Stimulated activated CD8-positive, alpha-beta memory T cell treated with anti-CD3 and anti-CD28 coated beads, Interleukin-2, amount 100 ng/mL, for 1 hour (primary cell): ENCODE results near the gene IPO11.
"Not testable (repeated sequence)": the region's sequence is repeated elsewhere in the genome, so short reads cannot be mapped to it uniquely, and the experiment has no call there.

Source experiments
- DNase-seq, 2 donors: peaks; one replicate each; pipeline ENCODE4 v3.0.0-alpha.2; 2020; ENCODE audit warnings: low read depth in 2 of 2

Gene IPO11

GRCh38 chr5:62513085-62513484 is 100.5 kb downstream of the IPO11 start:
- DNase-seq: not testable (repeated sequence)

DNA sequence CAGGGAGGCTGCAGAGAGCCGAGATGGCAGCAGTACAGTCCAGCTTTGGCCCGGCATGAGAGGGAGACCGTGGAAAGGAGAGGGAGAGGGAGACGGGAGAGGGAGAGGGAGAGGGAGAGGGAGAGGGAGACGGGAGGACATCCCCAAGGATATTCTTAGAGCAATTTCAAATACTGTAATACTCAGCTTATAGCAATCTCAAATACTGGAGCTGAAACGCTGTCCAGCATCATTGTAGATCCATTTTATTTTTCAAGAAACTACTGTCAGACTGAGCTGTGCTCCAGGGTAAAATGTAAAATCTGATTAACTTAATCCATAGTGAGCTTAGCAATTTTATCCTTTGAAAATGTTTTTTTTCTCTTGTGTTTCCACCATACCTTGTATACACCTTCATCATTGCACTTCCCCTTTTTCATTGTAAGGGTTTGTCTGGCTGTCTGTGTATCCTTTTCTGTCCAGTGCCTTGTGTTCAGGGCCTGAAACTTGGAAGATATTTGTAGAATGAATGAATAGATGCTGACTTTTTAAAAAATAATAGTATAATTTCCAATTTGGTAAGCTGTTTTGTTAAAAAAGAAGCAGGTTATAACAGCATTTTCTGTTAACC is 102.1 kb downstream of the IPO11 start:
- DNase-seq: no peak

DNA sequence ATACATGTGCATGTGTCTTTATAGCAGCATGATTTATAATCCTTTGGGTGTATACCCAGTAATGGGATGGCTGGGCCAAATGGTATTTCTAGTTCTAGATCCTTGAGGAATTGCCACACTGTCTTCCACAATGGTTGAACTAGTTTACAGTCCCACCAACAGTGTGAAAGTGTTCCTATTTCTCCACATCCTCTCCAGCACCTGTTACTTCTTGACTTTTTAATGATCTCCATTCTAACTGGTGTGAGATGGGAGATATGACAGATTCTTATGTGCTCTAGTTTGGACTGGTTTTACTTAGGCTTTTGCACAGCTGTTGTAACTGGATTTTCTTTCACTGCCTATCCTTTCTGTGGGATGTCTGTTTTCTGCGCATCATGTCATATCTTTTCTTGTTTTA is 108.2 kb downstream of the IPO11 start:
- DNase-seq: not testable (repeated sequence)

DNA sequence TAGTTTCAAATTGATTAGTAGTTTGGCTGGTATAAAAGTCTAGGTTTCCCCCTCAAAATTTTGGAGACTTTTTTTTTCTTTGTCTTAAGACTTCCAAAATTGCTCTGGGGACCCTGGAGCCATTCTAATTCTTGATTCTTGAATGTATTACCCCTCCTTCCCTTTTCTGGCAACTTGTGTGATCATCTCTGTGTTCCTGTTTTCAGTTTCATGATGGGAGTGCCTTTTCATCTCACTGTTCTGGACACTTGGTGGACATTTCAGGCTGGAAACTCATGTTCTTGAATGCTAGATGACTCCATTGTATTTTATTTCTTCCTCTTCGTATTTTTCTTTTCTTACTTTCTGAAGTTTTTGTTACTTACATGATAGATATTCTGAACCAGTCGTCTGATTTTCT is 108.8 kb downstream of the IPO11 start:
- DNase-seq: no peak

GRCh38 chr5:62522811-62523210 is 110.2 kb downstream of the IPO11 start:
- DNase-seq: no peak

DNA sequence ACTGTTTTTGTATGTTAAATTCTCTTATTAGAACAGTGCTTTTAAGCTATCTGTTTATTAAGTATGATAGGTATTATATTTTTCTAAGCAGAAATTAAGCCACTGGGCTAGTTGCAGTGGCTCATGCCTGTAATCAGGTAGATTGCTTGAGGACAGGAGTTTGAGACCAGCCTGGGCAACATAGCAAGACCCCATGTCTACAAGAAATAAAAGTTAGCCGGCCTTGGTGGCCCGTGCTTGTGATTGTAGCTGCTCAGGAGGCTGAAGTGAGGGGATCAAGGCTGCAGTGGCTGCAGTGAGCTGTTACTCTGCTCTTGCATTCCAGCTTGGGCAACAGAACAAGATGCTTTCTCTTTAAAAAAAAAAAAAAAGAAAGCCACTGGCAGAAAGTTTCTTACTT is 121.0 kb downstream of the IPO11 start:
- no peak for DNase-seq

DNA sequence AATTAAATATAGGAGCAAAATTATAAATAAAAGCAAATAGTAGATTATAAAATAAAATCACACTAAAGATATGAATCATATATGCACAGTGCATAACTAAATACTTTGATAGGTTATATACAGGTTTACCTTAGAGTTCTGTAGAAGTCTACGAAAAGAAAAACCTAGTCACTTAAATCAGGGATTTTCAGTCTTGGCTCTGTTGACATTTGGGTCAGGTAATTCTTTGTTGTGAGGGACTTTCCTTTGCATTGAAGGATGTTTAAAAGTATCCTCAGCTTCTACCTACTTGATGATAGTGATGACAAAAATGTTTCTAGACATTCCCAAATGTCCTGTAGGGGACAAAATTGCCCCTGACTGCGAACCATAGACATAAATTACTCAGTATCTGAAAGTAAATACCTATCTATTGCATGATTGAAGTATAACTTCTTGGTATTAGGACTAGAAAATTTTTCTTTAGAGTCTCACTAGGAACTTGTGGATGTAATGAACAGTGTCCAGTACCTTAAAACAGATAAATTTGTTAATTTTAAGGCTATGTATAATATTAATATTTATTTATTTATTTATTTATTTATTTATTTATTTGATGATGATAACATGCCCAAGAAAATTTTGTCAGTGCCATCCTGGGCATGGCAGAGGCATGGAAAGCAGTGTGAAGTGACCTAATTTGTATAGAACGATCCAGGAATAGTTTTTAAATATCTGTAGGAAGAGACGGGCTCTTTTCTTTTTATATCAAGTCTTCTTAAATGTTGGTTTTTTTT is 122.1 kb downstream of the IPO11 start:
- no peak for DNase-seq

DNA sequence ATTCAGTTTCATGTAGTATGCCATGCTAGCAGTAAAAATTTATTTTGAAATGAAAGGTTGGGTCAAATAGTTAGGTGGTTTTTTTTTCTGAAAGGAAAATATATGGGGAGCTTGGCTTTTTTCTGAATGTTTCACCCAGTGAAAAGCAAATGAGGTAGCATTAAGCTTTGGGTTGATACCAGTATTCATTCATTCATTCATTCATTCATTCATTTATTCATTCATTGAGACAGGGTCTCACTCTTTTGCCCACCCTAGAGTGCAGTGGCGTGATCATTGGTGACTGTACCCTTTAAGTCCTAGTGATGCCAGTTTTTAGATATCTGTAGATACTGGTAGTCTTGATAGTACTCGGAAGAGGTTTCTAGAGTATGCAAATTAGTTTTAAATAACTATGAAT is 123.7 kb downstream of the IPO11 start:
- no peak for DNase-seq

DNA sequence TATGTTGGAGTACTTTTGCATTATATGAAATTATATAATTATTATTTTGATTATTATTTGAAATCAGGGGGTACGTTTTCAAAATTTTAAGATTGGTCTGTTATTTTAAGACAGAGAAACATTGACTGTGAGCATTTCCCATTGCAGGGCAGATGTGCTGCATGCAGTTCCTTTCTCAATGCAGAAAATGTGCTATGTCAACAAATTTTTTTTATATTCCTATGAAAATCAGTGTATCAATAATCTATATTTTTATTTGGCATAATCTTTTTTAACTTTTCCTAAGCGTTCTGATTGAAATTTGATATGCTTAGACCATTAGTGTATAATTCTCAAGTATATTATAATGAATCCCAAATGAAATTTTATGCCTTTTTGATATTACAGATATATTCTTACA is 124.2 kb downstream of the IPO11 start:
- no peak for DNase-seq

- DNase-seq: no peak
These were observed 125.7 kb downstream of the IPO11 start for GRCh38 chr5:62538017-62538942.

GRCh38 chr5:62542720-62543119 is 130.2 kb downstream of the IPO11 start:
- DNase-seq: no peak

DNA sequence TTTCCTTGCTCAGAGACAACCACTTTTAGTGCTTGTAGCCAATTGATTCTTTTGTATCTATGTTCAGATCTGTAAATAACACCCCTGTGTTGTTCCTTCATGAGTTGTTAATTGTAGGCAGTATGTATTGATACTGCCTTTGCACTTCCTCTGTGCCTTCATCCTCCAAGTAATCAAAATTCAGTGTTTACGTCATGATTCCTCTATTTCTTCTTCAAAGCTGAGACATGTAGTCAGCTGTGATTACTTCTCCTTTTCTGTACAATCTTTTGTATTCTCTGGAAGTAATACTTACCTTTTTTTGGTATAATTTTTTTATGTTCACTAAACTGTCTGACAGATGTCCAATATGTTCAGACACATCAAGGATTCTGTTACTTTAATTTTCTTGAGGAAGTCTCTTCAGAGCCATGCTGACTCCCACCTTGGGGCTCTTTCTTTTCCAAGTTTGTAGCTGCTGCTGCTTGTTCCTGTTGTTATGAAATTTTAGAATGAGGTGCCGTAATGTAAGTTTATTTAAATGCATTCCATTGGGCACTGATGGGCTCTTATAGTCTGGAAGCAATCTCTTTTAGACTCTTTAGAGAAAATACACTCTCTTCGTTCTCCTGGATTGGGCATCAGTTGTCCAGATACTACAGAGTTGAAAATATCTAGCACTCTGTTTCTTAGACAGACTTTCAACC is 135.5 kb downstream of the IPO11 start:
- no peak for DNase-seq

- no peak for DNase-seq
These were observed 137.5 kb downstream of the IPO11 start for GRCh38 chr5:62550103-62550502.

GRCh38 chr5:62555930-62556329 is 143.4 kb downstream of the IPO11 start:
- no peak for DNase-seq

DNA sequence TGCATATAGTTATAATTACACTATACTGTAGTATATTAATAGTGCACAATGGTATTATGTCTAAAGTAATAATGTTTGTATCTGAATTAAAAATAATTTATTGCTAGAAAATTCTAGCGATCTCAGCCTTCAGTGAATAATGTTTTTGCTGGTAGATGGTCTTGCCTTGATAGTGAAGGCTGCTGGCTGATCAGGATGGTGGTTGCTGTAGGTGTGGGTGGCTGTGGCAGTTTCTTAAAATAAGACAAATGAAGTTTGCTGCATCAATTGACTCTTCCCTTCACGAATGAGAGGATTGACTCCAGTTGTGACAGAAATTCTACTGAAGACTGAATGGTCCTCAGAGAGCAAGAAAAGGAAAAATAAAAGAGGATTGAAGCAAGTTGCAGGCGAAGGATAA is 146.4 kb downstream of the IPO11 start:
- DNase-seq: no peak

DNA sequence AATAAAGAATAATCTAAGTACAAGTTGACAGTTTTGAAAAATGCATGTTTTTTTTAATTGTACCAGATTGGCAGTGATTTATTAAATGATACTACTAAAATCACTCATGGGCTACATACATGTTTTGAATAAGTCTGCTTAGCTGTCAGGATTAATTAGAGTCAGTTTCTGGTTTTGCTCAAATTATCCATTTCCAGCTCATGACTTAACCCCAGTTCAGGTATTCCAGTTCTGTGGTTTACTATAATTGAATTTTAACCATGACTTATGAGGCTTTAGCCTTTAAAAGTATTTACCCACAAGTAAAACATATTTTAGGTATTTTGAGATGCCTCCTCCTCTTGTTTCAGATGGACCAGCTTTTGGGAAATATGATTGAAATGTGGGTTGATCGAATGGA is 148.2 kb downstream of the IPO11 start:
- no peak for DNase-seq

DNA sequence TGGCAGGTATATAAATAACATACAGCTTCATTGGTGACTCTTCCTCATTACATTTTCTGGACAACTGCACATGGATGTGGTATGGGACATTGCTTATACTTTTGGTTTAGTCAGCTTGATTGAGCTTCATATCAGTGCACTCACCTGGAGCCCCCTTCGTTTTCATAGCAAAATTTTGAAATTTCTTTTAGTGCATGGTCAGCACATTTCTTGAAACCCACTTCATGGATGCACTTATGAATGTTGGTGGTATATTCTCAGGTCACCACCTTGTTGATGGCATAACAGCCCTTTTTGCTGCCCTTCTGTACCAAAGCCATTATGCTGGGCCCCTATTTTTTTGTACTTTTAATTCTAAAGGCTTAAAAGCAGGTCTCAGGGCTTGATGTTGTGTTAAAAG is 149.3 kb downstream of the IPO11 start:
- DNase-seq: no peak

DNA sequence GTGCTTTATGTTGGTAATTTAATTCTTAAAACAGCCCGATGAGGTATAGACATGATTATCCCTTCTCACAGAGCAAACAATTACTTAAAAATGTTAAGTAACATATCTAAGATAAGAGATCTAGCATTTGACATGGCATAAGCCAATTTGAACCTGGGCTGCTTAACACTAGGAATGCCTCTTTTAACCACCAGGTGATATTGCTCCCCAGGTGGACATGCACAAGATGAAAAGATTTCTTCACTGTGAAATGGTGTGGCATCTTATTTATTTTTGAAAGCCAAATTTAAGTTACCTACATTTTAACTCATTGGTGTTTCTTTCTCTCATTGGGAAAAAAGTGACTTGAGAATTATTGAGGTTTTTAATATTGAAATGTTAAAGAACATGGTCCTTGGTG is 150.3 kb downstream of the IPO11 start:
- no peak for DNase-seq

DNA sequence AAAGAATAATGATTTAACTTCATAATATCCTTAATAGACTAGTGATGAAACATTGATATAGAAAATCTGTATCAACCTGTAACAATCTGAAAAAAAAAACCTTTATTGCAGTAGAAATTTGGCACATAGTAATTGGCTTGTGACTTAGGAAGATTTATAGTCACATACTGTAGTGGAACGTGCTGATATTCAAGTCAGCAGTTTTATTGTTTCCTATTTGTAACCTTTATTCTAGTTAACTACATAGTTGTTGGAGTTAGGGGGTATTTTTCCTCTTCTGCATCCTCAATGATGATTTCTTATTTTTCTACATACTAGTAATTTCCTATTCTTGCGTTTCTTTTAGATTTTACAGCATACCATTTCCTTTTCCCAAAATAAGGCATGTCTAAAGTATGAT is 151.5 kb downstream of the IPO11 start:
- DNase-seq: no peak

DNA sequence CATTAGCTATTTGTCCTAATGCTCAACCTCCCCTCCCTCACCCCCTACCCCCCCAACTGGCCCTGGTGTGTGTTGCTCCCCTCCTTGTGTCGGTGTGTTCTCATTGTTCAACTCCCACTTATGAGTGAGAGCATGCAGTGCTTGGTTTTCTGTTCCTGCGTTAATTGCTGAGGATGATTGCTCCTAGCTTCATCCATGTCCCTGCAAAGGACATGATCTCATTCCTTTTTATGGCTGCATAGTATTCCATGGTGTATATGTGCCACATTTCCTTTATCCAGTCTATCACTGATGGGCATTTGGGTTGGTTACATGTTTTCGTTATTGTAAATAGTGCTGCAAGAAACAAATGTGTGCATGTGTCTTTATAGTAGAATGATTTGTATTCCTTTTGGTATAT is 153.2 kb downstream of the IPO11 start:
- not testable (repeated sequence) for DNase-seq

- DNase-seq: no peak
These were observed 155.6 kb downstream of the IPO11 start for GRCh38 chr5:62568143-62568542.
